Endodermal cell (in vitro differentiated cells): ENCODE measurements around the gene TGFBR3. TPM values are rescaled to one million over a fixed set of nuclear protein-coding genes. Genes with fewer than 3 reads are reported as not detected.
A peak's percentile ranks its signal among the peaks of the same experiment; 100 is the strongest.

Experiments used
- DNase-seq: peaks from one replicate; pipeline ENCODE4 v3.0.0-alpha.2; 2017
- H3K27ac ChIP-seq: 2 replicates; pipeline ENCODE4 v1.5.1; 2013; ENCODE audit warnings: mild to moderate bottlenecking, low read depth, low read length, moderate library complexity
- H3K27me3 ChIP-seq: 2 replicates; pipeline ENCODE4 v1.6.1; 2013; ENCODE audit warnings: mild to moderate bottlenecking, low read length, moderate library complexity; ENCODE audit not compliant: insufficient read depth, control insufficient read depth, poor library complexity, severe bottlenecking
- H3K36me3 ChIP-seq: 2 replicates; pipeline ENCODE4 v1.7.0; 2013; ENCODE audit warnings: mild to moderate bottlenecking, low read length, moderate library complexity; ENCODE audit not compliant: control insufficient read depth, insufficient read depth
- H3K4me1 ChIP-seq: one replicate; pipeline ENCODE4 v1.7.0; 2013; ENCODE audit warnings: low read length; ENCODE audit not compliant: control insufficient read depth, insufficient read depth
- H3K4me3 ChIP-seq: 2 replicates; pipeline ENCODE4 v1.5.1; 2013; ENCODE audit warnings: mild to moderate bottlenecking, low read length, moderate library complexity
- H3K9ac ChIP-seq: 2 replicates; pipeline ENCODE4 v1.6.1; 2013; ENCODE audit warnings: mild to moderate bottlenecking, low read length, moderate library complexity; ENCODE audit not compliant: poor library complexity, severe bottlenecking; ENCODE audit errors: extremely low read depth
- H3K9me3 ChIP-seq: 2 replicates; pipeline ENCODE4 v1.6.1; 2013; ENCODE audit warnings: mild to moderate bottlenecking, low read length, moderate library complexity; ENCODE audit not compliant: control insufficient read depth
- H3K27ac Mint-ChIP-seq: 2 replicates; pipeline ENCODE4 v1.8.0; 2020; ENCODE audit warnings: mixed read lengths
- H3K27me3 Mint-ChIP-seq: 2 replicates; pipeline ENCODE4 v1.8.0; 2021; ENCODE audit warnings: mild to moderate bottlenecking, mixed read lengths; ENCODE audit not compliant: insufficient read depth
- H3K36me3 Mint-ChIP-seq: 2 replicates; pipeline ENCODE4 v1.8.0; 2020; ENCODE audit warnings: low read depth, mixed read lengths
- H3K4me1 Mint-ChIP-seq: 2 replicates; pipeline ENCODE4 v1.8.0; 2020; ENCODE audit warnings: mixed read lengths
- H3K4me3 Mint-ChIP-seq: 2 replicates; pipeline ENCODE4 v1.8.0; 2020; ENCODE audit warnings: mild to moderate bottlenecking, moderate library complexity, mixed read lengths
- H3K9me3 Mint-ChIP-seq: 2 replicates; pipeline ENCODE4 v1.8.0; 2020; ENCODE audit warnings: mild to moderate bottlenecking, mixed read lengths
- WGBS, 2 experiments: methylation state at CpG; one replicate each; pipeline versions ENCODE4 v1.1.5 to v1.1.7; 2013; ENCODE audit warnings: missing lambda C conversion rate in 2 of 2, mixed read lengths in 1 of 2; ENCODE audit not compliant: insufficient coverage in 1 of 2, insufficient read length in 1 of 2; 5-methylcytosine and 5-hydroxymethylcytosine counted together
- total RNA-seq, 2 donors: library from RNA; stranded (reverse); fragmentation: NEBNext Ultra II Directional in 1 of 2; extraction: Animal tissue kit (Norgen Biotek cat#: 25700) in 1 of 2; gene quantifications; 2 replicates in 1 of 2; 3 replicates in 1 of 2; pipeline ENCODE4 v1.2.1, GENCODE V29; 2021
- TF ChIP-seq, protein P1 (sequence below): fragments of 200-600 bp; sonication (generic); conservative IDR thresholded peaks from 2 replicates; pipeline ENCODE4 v1.5.0; 2021; ENCODE audit warnings: antibody characterized with exemption, mild to moderate bottlenecking

Gene TGFBR3
- total RNA-seq, 2 donors from 2014 or later: 8.1 to 8.5 TPM

- no peaks in the 10 kb centered on the region for H3K27me3 ChIP-seq
- Mint-ChIP-seq H3K4me3 (no peak overlapping the region), H3K27me3 (no peaks in the 10 kb centered on the region), H3K27ac (no peak overlapping the region), H3K4me1 (peaks cover 20% of the 10 kb centered on the region), H3K9me3 (no peaks in the 10 kb centered on the region), H3K36me3 (peaks cover 7% of the 10 kb centered on the region)
- no peak overlapping the region for H3K4me3 ChIP-seq
- no peak overlapping the region for H3K9ac ChIP-seq
- WGBS, 2 experiments: 91 to 100% methylated on average over 1 to 8 of the region's 8 CpGs
- H3K9me3 ChIP-seq: no peaks in the 10 kb centered on the region
- no peaks in the 10 kb centered on the region for H3K36me3 ChIP-seq
- peaks cover 7% of the 10 kb centered on the region for H3K4me1 ChIP-seq
- TF ChIP-seq, protein P1, sequence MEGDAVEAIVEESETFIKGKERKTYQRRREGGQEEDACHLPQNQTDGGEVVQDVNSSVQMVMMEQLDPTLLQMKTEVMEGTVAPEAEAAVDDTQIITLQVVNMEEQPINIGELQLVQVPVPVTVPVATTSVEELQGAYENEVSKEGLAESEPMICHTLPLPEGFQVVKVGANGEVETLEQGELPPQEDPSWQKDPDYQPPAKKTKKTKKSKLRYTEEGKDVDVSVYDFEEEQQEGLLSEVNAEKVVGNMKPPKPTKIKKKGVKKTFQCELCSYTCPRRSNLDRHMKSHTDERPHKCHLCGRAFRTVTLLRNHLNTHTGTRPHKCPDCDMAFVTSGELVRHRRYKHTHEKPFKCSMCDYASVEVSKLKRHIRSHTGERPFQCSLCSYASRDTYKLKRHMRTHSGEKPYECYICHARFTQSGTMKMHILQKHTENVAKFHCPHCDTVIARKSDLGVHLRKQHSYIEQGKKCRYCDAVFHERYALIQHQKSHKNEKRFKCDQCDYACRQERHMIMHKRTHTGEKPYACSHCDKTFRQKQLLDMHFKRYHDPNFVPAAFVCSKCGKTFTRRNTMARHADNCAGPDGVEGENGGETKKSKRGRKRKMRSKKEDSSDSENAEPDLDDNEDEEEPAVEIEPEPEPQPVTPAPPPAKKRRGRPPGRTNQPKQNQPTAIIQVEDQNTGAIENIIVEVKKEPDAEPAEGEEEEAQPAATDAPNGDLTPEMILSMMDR: no peak
- DNase-seq: no peak
- H3K27ac ChIP-seq: no peak overlapping the region
These were observed 171.0 kb downstream of the TGFBR3 start for GRCh38 chr1:91714867-91715381.

DNA sequence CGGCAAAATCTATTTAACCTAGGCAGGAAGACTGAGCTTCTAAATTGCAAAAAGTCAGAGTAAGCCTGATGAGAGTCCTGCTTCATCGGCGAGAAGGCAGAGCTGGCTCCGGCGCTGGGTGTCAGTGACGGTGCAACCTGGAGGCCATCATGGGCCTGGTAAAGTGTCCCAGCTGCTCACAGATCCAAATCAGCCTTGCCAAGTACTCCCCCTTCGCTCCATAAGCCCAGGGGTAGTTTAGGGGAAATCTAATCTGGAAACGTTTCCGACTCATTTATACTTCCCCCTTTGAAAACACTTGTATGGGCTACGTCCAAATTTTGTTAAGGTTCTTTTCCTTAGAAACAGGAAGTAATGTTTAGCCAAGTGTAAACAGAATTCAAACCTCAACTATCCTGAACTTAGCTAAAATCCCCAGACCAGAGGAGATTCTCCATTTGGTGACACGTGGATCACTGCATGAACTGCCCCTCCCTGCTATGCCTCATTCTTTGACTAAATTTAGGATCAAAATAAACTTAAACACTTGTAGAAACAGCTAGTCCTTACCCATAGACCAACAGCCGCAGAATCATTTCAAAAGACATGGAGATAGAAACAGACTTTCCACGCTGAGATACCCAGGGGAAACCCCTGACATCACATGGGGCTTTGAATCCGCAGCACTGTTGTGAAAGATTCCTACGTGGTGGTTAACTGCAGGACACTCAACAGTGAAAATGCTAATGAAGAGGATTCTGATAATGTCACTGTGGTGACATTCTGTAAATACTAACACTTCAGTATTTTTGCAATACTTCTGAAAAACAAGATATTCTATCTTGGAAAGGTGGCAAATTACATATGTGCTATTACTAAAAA, 172.7 kb downstream of the TGFBR3 start:
- no peaks in the 10 kb centered on the region for H3K9me3 ChIP-seq
- Mint-ChIP-seq H3K4me1 (peaks cover 20% of the 10 kb centered on the region), H3K27me3 (no peaks in the 10 kb centered on the region), H3K4me3 (no peak overlapping the region), H3K36me3 (no peaks in the 10 kb centered on the region), H3K9me3 (no peaks in the 10 kb centered on the region), H3K27ac (peak overlapping the region; percentile 44)
- H3K9ac ChIP-seq: no peak overlapping the region
- TF ChIP-seq, protein P1: no peak
- H3K4me1 ChIP-seq: peaks cover 7% of the 10 kb centered on the region
- no peaks in the 10 kb centered on the region for H3K36me3 ChIP-seq
- no peak overlapping the region for H3K27ac ChIP-seq
- no peak for DNase-seq
- H3K4me3 ChIP-seq: no peak overlapping the region
- WGBS, 2 experiments: 74 to 79% methylated on average over 9 to 15 of the region's 15 CpGs
- no peaks in the 10 kb centered on the region for H3K27me3 ChIP-seq

DNA sequence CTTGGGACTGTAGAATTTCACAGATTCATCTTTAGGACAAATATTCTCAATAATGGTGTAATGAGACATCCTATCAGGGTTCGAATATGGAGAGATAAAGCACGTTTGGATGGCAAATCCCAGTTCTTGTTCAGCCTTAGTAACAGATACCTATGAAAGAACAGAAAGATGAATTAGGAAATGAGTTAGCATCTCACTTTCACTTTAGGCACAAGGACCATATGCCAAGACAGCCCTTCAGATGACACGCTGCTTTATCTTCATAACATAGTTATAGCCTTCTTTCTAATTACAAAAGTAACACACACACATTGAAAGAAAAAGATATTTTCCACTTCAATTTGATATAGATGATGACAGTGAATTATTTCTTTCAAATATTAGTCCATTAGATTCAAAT, 173.6 kb downstream of the TGFBR3 start:
- no peak overlapping the region for H3K4me3 ChIP-seq
- TF ChIP-seq, protein P1: no peak
- no peak overlapping the region for H3K9ac ChIP-seq
- H3K27me3 ChIP-seq: no peaks in the 10 kb centered on the region
- no peak for DNase-seq
- no peak overlapping the region for H3K27ac ChIP-seq
- Mint-ChIP-seq H3K27ac (no peak overlapping the region), H3K36me3 (no peaks in the 10 kb centered on the region), H3K27me3 (no peaks in the 10 kb centered on the region), H3K9me3 (no peaks in the 10 kb centered on the region), H3K4me1 (peaks cover 20% of the 10 kb centered on the region), H3K4me3 (no peak overlapping the region)
- WGBS, 2 experiments: 83 to 90% methylated on average over 2 to 3 of the region's 3 CpGs
- no peaks in the 10 kb centered on the region for H3K9me3 ChIP-seq
- H3K4me1 ChIP-seq: peaks cover 7% of the 10 kb centered on the region
- H3K36me3 ChIP-seq: no peaks in the 10 kb centered on the region
